HuH-7 (cell line): ENCODE data around the gene AKAP5.
"Not testable (repeated sequence)": the region's sequence is repeated elsewhere in the genome, so short reads cannot be mapped to it uniquely, and the experiment has no call there.

Source experiments
- DNase-seq: peaks from one replicate; pipeline ENCODE4 v3.0.0; 2011; ENCODE audit warnings: low spot score

AKAP5 gene

DNA sequence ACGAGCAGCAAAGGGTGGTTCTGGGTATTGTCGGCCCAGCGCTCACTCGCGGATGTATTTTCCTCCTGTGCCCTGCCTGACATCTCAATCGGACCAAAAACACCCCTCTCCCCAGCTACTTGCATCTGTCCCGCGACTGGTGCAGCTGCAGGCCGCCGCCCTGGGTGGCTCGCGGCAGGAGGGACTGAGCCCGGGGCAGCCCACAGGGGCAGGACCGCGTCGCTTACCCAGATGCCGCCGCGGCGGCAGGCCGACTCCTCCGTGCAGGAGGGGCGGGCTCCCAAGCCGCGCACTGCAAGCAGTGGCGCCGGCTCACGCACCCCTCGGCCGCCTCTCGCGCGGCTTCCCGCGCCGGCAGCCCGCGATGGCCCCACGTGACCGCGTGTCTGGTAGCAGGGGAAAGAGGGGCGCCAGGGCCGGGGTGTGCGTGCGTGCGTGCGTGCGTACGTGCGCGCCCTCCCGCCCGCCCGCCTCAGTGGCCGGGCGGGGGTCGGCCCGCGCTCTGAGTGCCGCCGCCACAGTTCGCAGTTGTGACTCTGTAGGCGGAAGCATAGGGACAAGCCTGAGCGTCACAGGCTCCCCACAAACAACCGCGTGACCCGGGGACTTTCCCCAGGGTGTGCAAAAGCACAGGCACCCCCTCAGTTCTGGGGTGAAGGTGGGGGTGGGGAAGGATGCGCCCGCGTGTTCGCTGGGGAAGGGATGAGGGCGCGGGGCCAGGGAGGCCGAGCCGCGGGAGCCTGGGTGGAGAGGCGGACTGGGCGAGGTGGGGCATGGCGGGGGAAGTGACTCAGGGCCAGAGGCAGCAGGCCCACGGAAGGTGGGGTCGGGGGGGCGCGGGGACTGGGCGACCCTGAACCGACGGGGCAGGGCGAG, 38.4 kb downstream of the AKAP5 start, which contains the start of gene ZBTB25:
Gene ZBTB25, minus strand, starts transcription at position 405 of the 876 bp plus-strand sequence. CDS start 13,305 bp downstream, outside the sequence.
- peak; percentile 77 for DNase-seq

DNA sequence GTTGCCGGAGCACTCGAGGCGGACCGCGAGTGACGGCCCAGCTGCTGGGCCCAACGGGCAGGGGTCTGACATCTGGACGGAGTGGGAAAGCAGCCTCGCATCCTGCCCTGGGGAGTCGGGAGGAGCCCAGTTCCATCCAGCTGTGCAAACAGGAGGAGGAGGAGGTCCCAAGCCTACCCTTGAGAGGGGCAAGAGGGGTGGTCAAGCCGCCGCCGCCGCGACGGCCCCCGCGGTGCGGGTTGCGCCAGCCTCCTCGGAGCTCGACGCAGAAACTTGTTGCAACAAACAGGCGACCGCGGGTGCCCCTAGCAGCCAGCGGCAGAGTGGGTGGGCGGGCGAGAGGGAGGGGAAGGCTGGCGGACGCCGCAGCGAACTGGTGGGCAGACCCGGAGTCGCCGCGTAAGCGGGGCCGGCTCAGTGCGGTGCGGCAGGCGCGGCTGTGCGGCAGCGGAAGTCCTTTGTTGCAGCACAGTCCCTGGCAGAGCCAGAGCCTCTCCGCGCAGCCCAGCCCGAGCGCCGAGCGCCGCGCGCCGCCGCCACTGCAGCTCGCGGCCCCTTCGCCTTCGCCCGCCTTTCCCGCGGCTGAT, 39.1 kb downstream of the AKAP5 start, which contains the start of gene ZBTB1:
Gene ZBTB1, plus strand, starts transcription at position 461 of the 587 bp plus-strand sequence. CDS start 16,735 bp downstream, outside the sequence.
- peak; percentile 56 for DNase-seq

DNA sequence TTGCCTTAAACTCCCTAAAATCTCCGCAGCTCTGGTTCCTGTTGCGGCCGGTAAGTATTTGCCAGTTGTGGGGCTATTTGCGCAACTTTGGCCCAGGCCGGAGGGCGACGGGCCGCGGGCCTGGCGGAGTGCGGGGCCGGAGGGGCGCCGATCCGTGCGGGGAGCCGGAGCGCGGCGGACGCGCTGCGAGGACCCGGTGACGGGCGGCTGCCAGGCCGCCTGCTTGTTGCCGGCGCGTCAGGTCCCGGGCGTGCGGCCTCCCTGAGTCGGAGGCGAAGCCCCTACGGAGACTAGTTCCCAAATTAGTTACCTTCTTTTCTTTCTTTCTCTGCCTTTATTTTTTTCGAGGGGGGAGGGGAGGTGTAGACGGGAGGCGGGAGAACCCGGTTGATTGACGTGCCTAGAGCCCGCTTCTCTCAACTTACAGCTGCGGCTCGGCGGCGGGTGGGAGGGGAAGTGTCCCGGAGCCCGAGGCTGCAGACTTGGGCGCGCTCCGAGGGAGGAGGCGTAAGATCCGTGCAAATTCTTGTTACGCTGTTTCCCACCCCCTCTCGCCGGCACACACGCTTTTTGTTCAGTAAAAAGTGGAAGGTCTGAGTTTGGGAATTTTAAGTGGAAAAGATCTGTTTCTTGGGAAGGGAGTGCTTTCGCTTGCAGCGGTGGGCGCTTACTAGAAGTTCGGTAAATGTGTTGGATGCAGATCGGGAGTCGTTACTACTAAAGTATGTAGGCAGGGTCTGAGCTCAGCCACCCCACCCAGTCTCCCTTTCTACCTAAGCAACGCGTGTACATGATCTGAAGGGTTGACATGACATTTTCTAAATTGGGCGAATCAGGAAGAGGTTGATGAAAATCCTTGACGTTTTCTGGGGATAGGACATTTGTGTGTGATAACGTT, 39.8 kb downstream of the AKAP5 start:
- peak; percentile 64 for DNase-seq

DNA sequence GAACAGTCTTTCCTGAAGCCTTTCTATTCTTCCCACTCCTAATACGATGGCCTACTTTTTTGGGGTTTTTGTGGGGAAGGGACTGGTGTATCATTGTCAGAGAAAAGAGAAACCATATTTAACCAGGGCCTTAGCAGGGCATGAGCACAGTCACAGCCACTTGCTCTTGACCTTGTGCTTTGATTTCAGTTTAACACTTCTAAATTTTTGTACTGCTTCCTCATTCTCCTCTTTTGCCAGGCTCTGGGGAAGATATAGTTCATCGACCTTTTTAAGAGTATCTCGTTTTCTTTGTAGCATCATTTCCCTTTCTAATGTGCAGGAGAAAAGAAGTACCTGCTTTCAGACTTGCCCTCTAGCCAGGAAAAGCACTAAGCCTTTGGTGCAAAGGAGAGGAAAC, 41.4 kb downstream of the AKAP5 start:
- DNase-seq: no peak

DNA sequence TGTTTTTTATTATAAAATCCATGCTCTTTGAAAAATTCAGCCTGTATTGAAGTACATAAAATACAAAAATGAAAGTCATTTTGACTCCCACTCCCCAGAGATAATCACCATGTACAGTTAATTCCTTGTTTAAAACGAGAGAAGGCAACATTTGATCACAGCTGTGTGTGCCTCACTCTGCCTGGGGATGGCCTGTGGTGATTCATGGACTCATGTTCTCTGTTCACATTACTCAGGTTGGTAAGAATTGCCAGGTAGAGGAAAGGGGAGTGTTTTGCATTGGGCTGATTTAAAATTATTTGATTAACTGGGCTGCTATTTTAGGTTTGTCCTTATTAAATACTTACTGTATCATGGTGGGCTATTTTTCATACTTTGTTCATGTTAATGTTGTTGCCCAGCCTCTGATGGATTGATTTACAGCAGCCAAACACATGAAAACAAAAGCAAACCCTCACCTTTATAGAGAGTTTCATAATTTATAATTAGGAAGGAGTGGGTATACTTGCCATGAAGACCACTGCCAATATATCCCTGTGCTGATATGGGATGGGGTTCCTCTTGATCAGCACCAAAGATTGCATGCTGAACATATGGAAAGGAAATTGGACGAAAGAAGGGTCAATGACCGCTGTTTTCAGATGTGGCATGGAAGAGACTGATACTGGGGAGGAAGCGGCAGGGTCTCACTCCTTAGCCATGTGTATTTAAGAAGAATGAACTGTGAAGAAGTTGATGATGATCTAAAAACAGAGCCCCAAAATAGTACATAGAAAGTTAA, 42.3 kb downstream of the AKAP5 start:
- DNase-seq: no peak

DNA sequence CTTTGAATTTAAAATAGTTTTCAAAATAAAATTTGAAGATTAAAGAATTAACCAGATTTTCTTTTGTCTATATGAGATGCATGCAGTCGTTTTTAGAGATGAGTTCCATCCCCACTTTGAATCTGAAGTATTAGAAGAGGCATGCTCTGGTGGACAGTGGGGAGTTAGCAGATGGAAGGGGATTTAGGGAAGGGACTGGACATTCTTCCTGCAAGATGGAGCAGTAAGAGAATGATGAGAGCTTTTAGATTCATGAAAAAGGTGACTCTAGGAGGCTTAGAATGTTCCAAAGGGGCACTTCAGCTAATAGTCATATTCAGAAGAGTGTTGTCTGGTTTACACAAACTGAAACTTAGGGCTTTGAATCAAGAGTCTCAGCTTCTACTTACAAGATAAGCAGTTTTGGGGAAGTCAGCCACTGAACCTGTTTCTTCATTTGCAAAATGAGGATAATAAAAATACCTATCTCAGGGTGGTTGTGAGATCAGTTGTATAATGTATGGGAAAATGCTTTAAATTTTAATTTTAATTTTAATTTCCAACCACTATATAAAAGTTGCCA, 43.0 kb downstream of the AKAP5 start:
- no peak for DNase-seq

DNA sequence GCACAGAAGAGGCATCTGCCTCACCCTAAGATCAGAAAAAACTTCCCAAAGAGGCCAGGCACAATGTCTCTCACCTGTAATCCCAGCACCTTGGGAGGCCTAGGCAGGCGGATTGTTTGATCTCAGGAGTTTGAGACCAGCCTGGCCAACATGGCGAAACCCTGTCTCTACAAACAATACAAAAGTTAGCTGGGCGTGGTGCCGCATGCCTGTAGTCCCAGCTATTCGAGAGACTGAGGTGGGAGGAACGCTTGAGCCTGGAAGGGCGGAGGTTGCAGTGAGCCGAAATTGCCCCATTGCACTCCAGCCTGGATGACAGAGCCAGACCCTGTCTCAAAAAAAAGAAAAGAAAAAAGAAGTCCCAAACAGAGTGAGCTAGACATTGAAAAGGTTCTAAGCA, 43.7 kb downstream of the AKAP5 start:
- DNase-seq: no peak

DNA sequence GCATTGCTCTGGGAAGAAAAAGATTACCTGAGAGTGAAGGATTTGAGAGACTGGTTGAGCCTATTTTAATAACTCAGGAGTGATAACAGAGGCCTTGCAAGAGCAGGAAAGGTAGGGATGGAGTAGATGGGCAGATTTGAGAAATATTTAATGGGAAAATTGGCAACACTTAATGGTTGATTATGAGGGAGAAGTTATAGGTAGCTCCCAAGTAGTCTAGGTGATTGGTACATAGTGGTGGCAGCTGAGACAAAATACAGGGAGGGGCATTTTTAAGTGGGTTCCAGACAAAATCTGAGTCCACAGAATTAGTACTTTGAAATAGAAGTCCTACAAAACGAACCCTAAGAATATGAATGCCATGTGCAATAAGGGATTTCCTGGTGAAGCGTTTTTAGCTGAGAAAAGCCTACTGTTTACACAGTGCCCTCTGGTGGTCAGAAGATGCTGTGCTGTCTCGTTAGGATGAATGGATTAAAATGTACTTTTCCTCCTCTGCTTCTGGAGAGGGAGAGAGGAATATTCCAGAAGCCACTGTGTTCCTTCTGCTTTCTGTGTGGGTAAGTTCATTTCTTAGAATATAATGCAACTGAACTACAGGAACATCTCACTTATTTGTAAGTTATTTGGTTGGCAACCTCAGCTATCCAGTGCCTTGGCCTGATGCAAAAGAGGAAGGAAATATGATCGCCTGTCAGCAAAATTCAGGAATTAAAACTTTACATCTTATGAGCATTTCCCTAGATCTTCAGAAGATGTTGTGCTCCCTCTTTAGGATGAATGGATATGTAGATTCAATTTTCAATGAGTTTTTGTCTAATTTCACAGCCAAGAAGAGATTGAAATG, 45.7 kb downstream of the AKAP5 start:
- DNase-seq: peak; percentile 24

DNA sequence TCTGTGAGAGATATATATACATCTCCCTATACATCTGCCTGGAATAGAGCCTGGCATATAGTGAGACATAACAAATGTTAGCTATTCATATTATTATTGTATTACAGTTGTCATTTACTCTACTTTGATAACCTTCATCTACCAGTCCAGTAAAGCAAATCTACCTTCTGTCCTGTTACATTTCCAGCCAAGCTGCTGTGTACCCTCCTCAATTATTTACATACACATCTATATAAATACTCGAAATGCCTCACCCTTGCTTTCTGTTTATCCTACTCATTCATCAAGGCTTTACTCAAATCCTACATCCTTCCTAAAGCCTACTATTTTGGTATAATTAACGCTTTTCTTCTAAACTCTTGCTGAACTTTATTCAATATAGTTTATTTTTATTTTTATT, 48.0 kb downstream of the AKAP5 start:
- DNase-seq: no peak

DNA sequence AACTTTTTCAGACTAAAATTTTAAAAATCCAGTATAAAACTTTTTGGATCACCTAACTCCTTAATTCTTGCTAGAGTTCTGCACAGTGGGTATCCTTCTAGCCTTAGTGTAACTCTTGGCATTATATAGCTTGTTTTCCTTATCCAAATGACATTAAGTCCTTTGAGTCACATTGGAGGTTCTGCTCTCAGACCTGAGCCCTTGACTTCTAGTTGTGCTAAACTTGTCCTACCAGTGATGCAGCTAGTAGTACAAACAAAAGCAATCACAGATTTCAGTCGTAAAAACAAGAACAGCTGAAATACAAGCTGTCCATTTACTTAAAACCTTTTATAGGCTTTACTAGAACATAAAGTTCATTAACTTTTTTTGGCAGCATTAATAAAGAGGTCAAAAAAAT, 49.8 kb downstream of the AKAP5 start:
- no peak for DNase-seq

DNA sequence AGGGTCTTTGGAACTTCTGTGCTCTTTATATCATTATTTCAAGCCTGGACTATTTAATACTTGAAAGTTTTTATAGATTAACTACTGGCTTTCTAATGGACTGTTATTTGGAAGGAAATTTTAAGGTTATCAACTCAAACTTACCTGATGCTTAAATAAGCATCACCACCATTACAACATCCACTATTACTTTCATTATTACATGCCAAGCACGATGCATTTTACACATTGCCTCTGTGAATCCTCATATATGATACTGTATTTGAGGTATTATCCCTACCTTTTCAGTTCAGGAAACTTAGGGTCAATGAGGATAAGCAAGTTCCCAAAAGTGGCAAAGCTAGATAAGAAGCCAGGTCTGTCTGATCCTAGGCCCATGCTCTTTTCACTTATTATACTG, 51.7 kb downstream of the AKAP5 start:
- DNase-seq: no peak

DNA sequence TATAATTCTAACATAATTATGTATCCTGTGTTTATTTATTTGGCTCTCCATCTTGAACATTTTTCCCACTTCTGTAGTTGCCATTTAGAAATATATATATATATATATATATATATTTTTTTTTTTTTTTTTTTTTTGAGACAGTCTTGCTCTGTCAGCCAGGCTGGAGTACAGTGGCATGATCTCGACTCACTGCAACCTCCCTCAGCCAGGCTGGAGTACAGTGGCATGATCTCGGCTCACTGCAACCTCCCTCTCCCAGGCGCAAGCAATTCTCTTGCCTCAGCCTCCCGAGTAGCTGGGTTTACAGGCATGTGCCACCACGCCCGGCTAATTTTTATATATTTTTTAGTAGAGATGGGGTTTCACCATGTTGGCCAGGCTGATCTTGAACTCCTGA, 52.4 kb downstream of the AKAP5 start:
- not testable (repeated sequence) for DNase-seq

DNA sequence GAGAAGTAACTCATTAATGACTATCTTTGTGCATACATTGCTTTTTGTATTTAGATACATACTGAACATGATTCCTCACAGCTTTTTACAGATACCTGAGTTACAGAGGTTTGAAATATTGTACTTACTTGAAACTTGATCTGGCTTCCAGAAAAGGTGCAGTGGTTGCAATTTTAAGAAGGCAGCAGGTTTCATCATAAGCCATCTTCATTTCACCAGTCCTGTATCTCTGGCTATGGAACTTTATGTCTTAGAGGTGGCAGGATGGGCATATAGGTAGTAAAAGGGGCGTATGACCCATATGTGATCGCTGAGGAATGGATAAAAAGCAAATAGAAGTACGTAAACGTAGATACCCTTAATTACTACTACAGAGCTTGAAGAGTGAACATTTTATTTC, 52.9 kb downstream of the AKAP5 start:
- no peak for DNase-seq

DNA sequence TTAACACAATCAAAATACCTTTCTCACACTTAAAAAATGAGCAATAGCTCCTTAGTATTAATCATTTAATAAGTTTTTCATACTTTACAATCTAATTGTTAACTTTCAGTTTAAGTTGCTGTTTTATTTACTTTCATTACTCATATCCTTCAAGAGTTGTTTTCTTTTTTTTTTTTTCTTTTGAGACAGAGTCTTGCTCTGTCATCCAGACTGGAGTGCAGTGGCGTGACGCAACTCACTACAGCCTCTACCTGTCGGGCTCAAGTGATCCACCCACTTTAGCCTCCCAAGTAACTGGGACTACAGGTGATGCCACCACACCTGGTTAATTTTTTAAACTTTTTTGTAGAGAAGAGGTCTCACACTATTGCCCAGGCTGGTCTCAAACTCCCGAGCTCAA, 55.4 kb downstream of the AKAP5 start:
- DNase-seq: no peak

DNA sequence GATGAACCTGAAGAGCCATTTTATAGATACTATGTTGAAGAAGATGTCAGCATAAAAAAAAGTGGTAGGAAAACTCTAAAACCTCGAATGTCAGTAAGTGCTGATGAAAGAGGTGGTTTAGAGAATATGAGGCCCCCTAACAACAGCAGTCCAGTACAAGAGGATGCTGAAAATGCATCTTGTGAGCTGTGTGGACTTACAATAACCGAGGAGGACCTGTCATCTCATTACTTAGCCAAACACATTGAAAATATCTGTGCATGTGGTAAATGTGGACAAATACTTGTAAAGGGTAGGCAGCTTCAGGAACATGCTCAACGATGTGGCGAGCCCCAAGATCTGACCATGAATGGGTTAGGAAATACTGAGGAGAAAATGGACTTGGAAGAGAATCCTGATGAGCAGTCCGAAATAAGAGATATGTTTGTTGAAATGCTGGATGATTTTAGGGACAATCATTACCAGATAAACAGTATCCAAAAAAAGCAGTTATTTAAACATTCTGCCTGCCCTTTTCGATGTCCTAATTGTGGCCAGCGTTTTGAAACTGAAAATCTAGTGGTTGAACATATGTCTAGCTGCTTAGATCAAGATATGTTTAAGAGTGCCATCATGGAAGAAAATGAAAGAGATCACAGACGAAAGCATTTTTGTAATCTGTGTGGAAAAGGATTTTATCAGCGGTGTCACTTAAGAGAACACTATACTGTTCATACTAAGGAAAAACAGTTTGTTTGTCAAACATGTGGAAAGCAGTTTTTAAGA, 57.5 kb downstream of the AKAP5 start:
- DNase-seq: no peak
